GM20000 (cell line): Measurements from ENCODE around the gene ARHGEF19.

ENCODE experiments used
- DNase-seq: peaks from one replicate; pipeline ENCODE4 v3.0.0; 2012; ENCODE audit warnings: low spot score
- TF ChIP-seq, protein P1 (sequence below): IDR thresholded peaks from 2 replicates; pipeline ENCODE4 v1.5.1; 2012; ENCODE audit warnings: mild to moderate bottlenecking, control low read depth; ENCODE audit errors: extremely low read depth, missing control alignments

Gene ARHGEF19

DNA sequence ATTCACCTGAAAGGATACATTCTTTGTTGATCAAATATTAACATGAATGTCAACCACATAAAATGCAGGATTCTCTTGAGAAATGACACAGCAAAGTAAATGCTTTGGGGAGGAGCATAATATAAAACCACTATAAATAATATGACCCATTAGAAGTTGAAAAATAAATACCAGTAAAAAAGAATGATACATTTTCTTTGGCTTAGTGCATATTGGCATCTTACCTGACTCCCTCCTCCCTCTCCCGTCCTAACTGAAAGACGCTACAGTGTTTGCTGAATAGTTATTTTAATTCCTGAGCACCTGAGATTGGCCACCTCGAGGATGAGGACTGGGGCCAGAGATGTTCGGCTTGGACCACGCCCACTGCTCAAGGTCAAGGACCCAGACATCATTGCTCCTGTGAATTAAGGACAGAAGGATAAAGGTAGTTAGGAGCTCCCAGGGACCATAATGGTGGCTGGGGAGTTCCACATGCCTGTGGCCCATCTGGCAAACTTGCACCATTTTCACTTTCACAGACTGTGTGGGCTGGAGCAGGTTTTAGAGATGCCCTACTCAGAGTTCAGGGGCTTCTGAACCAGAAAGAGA, 41.0 kb upstream of the ARHGEF19 start:
- TF ChIP-seq, protein P1, sequence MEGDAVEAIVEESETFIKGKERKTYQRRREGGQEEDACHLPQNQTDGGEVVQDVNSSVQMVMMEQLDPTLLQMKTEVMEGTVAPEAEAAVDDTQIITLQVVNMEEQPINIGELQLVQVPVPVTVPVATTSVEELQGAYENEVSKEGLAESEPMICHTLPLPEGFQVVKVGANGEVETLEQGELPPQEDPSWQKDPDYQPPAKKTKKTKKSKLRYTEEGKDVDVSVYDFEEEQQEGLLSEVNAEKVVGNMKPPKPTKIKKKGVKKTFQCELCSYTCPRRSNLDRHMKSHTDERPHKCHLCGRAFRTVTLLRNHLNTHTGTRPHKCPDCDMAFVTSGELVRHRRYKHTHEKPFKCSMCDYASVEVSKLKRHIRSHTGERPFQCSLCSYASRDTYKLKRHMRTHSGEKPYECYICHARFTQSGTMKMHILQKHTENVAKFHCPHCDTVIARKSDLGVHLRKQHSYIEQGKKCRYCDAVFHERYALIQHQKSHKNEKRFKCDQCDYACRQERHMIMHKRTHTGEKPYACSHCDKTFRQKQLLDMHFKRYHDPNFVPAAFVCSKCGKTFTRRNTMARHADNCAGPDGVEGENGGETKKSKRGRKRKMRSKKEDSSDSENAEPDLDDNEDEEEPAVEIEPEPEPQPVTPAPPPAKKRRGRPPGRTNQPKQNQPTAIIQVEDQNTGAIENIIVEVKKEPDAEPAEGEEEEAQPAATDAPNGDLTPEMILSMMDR, result no peak
- no peak for DNase-seq

DNA sequence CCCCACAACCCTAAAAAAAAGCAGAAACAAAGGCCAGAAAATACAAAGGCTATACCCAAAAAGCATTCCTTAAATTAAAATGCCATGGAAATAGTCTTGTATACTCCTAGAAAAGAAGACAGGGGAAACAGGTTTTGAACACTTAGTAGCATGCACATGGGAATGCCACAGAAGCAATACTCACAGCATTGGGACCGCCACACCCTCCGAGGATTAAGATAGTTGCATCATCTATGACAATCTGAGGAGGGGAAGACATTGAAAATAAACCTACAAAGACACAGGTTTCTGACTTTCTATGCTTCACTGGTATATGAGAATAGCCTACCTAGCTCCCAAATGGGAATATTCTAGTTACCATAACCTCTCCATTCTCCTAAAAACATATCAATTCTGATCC, 40.5 kb upstream of the ARHGEF19 start:
- TF ChIP-seq, protein P1, result no peak

DNA sequence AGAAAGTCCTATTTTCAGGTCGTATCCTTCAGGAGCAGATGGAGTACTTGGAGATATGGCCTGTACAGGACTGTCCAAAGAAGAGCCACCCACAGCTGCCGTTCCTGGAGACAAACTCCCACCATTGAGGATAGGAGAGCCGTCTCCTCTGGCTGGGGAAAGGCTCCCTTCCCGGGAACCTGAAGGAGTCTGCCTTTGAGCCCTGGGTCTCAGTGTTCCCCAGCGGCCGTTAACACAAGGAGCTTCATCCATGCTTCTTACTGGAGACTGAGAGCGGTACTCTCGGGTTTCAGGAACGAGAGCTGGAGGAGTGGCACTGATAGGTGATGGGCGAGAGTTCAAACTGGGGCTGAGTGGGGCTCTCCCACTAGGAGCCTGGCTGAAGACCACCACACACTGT, 38.9 kb upstream of the ARHGEF19 start:
- DNase-seq, result no peak
- TF ChIP-seq, protein P1, result no peak

More for the DNA sequence above, 40.5 kb upstream of the ARHGEF19 start:
- DNase-seq, result no peak

DNA sequence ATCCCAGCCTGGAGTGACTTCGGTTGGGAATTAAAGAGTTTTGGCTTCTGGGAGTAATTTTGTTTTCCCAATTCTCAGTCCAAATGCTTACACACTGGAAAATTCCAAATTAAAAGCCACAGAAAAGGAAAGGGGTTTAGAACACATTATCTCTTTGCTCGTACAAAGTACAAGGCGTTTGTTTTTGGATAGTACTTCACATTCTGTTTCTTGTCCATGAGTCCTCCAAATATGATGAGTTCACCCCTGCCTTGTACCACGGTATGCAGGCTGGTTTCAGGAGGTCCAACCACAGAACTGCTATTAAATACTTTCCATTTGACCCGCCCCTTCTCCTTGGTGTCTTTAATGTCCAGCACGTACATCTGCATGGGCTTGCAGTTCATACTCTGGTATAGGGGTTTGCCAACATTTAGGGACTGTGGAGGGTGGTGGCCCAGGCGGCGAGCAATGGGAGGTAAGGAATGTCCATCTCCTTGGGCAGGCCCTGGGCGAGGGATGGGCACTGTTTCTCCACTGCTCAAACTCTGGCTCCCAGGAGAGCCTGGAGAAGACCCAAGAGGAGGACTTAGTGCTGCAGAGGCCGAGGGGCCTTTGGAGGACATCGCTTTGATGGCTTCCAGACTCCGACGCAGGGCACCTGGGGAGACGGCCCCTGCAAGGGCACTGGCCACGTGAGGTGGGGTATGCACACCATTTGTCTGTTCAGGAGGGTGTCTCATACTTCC, 38.2 kb upstream of the ARHGEF19 start:
- DNase-seq, result no peak
- TF ChIP-seq, protein P1, result no peak

DNA sequence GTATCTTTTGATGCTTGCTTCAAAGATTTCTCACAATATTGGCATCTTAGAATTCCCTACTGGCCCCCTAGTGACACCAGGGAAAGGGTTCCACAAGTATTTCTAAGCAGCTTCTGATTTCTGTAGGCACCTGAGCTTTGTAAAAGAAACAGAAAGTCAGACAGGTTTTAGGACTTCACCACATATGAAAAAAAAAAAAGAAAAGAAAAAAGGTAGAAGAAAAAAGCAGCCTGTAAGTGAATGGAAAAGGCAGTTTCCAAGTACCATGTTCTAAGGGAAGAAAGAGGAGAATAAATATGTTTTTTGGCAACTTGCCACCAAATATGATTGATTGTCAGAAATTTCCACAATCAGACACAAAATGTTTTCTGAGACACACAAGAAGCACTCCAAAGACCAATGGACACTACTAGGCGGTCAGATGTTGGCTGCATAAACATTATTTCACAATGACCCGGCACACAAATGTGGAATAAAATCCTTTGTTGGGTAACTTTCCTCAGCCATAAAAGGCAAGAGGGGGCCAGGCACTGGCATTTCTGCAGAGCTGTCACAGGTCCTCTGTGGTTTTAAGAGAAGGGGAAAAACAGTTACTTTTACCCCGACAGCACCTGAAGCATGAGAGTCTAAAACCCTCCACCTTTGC, 37.3 kb upstream of the ARHGEF19 start:
- TF ChIP-seq, protein P1, result no peak
- peak; percentile 7 for DNase-seq

DNA sequence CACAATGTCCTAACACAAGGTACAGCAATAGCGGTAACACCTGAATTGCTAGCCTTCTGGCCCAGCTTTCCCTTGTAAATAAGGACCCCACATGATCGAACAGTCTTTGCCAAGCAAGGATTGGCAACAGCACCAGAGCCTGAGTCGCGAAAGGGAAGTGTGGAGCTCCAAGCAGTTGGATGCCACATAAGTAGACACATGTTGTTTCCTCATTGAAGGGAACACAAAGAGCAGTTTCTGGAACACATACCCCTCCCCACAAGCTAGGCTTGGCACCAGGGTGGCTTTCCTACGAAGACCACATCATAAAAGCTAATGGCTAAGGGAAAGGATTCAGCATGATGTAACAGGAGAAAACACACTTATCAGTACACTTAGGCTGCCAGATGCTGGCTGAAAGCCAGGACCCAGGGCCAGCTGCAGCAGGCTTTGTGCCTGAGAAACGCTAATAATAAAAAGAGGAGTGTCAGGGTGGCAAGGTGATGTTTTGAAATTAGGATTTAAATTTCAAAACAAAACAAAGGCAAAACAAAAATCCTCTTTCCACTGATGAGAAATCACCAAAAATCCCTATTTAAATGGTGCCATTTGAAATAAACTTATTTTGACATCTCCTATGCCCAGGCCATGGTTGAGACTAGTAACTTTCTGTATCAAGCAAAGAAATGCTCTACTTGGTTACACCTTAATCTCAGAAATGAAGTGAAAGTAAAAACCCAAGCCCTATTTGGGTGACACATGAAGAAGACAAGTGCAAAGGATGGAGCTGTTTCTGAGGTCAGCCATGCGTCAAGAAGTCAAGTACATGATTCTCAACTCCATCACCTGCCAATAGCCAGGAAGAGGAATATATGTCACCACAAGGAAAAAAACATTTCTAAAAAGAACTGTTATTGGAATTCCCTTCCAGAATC, 36.4 kb upstream of the ARHGEF19 start:
- TF ChIP-seq, protein P1, result no peak
- DNase-seq, result peak; percentile 63
